Uterus (tissue), 2 donors: ENCODE measurements around the gene NECTIN1.

ENCODE experiments used
- POLR2A ChIP-seq, 2 donors: fragments of 450-650 bp; IDR thresholded peaks; one replicate each; pipeline ENCODE4 v1.6.1; 2016; ENCODE audit warnings: antibody characterized with exemption in 2 of 2, mild to moderate bottlenecking in 1 of 2, moderate library complexity in 1 of 2
- TF ChIP-seq, protein P1 (sequence below), 4 experiments: fragments of 200-600 bp in 2 of 4; fragments of 450-650 bp in 2 of 4; sonication (generic) in 2 of 4; IDR thresholded peaks; one replicate each; pipeline ENCODE4 v1.5.1; 2016 to 2019; ENCODE audit warnings: antibody characterized with exemption in 4 of 4, mild to moderate bottlenecking in 2 of 4, moderate library complexity in 1 of 4

DNA sequence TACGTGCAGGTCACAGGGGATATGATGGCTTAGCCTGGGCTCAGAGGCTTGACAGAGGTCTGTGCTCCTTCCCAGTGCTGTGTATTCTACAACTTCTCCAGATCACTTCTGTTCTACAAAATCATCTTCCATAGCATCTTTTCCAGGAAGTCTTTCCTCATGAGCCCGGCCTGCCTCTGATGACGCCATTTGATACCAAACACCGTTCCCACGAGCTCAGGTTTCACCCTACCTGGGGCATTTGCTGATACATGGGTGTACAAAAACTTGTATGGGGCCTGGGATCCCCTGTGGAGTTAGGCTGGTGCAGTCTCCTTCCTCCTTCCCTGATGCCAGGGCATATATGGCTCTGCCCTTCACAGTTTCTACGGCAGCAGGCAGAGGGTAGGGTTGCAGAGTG is 78.7 kb downstream of the NECTIN1 start:
- TF ChIP-seq, protein P1, sequence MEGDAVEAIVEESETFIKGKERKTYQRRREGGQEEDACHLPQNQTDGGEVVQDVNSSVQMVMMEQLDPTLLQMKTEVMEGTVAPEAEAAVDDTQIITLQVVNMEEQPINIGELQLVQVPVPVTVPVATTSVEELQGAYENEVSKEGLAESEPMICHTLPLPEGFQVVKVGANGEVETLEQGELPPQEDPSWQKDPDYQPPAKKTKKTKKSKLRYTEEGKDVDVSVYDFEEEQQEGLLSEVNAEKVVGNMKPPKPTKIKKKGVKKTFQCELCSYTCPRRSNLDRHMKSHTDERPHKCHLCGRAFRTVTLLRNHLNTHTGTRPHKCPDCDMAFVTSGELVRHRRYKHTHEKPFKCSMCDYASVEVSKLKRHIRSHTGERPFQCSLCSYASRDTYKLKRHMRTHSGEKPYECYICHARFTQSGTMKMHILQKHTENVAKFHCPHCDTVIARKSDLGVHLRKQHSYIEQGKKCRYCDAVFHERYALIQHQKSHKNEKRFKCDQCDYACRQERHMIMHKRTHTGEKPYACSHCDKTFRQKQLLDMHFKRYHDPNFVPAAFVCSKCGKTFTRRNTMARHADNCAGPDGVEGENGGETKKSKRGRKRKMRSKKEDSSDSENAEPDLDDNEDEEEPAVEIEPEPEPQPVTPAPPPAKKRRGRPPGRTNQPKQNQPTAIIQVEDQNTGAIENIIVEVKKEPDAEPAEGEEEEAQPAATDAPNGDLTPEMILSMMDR (IDR thresholded peaks at IDR 0.05) = no peak
- no peak for TF ChIP-seq POLR2A (IDR thresholded peaks at IDR 0.05)
